ENCODE results near the gene CACNA1I. TPM values are rescaled to one million over a fixed set of nuclear protein-coding genes. Genes with fewer than 3 reads are reported as not detected.

CACNA1I gene
- total and polyA plus RNA-seq, 2 of the 8 experiments (the other 6 are each of a cell fraction or from before 2014, with no cell fraction given), result 0.77 to 1.2 TPM

- no peak for TF ChIP-seq CTCF (IDR thresholded peaks at IDR 0.05; ENCODE audit: control extremely low read depth in 1 of 3, insufficient read depth in 1 of 3, low read depth in 1 of 3, low read length in 3 of 3)
- no peak for TF ChIP-seq POLR2AphosphoS5 (IDR thresholded peaks at IDR 0.05; ENCODE audit: low read depth, low read length)
- TF ChIP-seq TEAD4 (IDR thresholded peaks at IDR 0.05; ENCODE audit: low read depth, low read length), result no peak
- TF ChIP-seq BACH1 (IDR thresholded peaks at IDR 0.05; ENCODE audit: low read length), result no peak
- no peak for TF ChIP-seq FOSL1 (IDR thresholded peaks at IDR 0.05; ENCODE audit: insufficient read depth, low read depth, low read length)
- TF ChIP-seq SIRT6 (IDR thresholded peaks at IDR 0.05; ENCODE audit: low read length), result no peak
- no peak for TF ChIP-seq KDM1A (IDR thresholded peaks at IDR 0.05; ENCODE audit: borderline replicate concordance, low read length)
- TF ChIP-seq POLR2A (IDR thresholded peaks at IDR 0.05; ENCODE audit: control extremely low read depth in 1 of 2, low read depth in 2 of 2, low read length in 2 of 2), result no peak
- TF ChIP-seq PHF8 (conservative IDR thresholded peaks at IDR 0.05; ENCODE audit: low read depth, low read length), result no peak
- TF ChIP-seq CEBPB (IDR thresholded peaks at IDR 0.05; ENCODE audit: low read depth, low read length), result no peak
- no peak for TF ChIP-seq CREB1 (IDR thresholded peaks at IDR 0.05)
- no peak for TF ChIP-seq KDM5A (IDR thresholded peaks at IDR 0.05; ENCODE audit: low read length)
- TF ChIP-seq CTBP2 (IDR thresholded peaks at IDR 0.05; ENCODE audit: borderline replicate concordance, insufficient read depth, insufficient read length, low read length), result no peak
Observed at GRCh38 chr22:39617970-39618757, 47.6 kb downstream of the CACNA1I start (continued).
